Thymus (tissue), 11 donors: ENCODE measurements around the gene CD47. TPM values are rescaled to one million over a fixed set of nuclear protein-coding genes. Genes with fewer than 3 reads are reported as not detected.

Source experiments
- DNase-seq, 9 donors: peaks; one replicate each; pipeline ENCODE4 v3.0.0-alpha.2; 2013; ENCODE audit warnings: low spot score in 9 of 9, low read depth in 6 of 9, missing footprints in 1 of 9
- H3K27ac ChIP-seq, 2 donors: one replicate each; pipeline ENCODE4 v1.5.1; 2013; ENCODE audit warnings: control low read depth in 1 of 2, low read depth in 1 of 2, low read length in 1 of 2, mild to moderate bottlenecking in 1 of 2, moderate library complexity in 1 of 2
- H3K27me3 ChIP-seq, 2 donors: one replicate each; pipeline ENCODE4 v1.5.1; 2013; ENCODE audit warnings: low read length in 1 of 2; ENCODE audit not compliant: control insufficient read depth in 2 of 2, insufficient read depth in 1 of 2
- H3K36me3 ChIP-seq, 2 donors: one replicate each; pipeline ENCODE4 v1.5.1; 2013; ENCODE audit warnings: low read length in 1 of 2, mild to moderate bottlenecking in 1 of 2, moderate library complexity in 1 of 2; ENCODE audit not compliant: control insufficient read depth in 2 of 2, insufficient read depth in 2 of 2
- H3K4me1 ChIP-seq, 2 donors: one replicate each; pipeline ENCODE4 v1.5.1; 2013; ENCODE audit warnings: low read length in 2 of 2; ENCODE audit not compliant: control insufficient read depth in 2 of 2, insufficient read depth in 2 of 2
- H3K4me3 ChIP-seq, 2 donors: one replicate each; pipeline ENCODE4 v1.5.1; 2013; ENCODE audit warnings: low read length in 2 of 2, control low read depth in 1 of 2, mild to moderate bottlenecking in 1 of 2
- H3K9me3 ChIP-seq, 2 donors: one replicate each; pipeline ENCODE4 v1.5.1; 2013; ENCODE audit warnings: low read length in 1 of 2, mild to moderate bottlenecking in 1 of 2; ENCODE audit not compliant: control insufficient read depth in 2 of 2, insufficient read depth in 1 of 2
- WGBS: extraction: QIAGEN DNeasy Blood & Tissue Kit; methylation state at CpG from one replicate; pipeline ENCODE4 v1.1.7; 2013; 5-methylcytosine and 5-hydroxymethylcytosine counted together
- polyA plus RNA-seq: library from polyadenylated mRNA; stranded (reverse); fragments of 200-250 nt; gene quantifications from one replicate; pipeline ENCODE4 v1.2.3, GENCODE V29; 2013
- total RNA-seq: library from RNA; stranded (reverse); fragments of 120-200 nt; gene quantifications from one replicate; pipeline ENCODE4 v1.2.4, GENCODE V29; 2013
- donor health status: healthy.

Gene CD47
- total and polyA plus RNA-seq, 2 donors = 65.8 to 103 TPM

DNA sequence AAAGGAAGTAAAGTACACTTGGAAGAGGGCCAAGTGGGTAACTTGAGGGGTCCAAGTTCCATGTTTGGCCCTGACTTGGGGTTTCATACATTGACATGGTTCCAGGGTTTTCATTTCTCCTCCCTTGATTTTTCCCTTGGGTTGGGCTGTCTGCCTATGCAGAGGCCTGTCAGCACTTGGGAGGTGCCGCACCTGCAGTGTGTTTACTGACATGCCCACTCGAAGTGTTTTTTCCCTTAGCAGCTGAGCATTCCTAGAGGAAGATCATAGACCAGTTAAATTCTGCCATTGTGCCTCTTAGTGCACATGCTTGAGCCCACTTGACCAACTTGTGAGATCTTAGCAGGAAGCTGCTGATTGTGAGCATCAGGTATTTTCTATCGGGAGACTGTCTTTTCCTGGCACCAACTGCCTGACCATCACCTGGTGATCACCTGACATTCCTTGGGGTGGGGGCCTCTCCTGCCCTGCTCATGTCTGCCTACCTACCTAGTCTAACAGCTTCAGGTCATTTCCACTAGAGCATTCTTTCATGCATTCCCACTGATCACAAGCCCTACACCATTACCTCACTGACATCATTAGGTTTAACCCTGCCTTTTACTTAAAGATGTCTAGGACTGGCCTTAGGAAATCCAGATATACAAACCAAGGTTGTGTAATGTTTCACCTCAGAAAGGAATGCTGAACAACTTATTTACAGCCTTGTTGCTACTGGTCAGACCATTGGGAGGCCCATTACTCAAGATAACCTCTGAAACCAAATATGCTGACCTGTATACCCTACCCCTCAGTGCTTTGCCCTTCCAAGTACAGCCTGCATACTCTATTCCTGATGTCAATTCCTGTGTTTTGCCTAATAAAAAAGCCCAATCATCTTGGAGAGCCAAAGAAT is 68.3 kb downstream of the CD47 start:
- Histone ChIP-seq H3K36me3 (no peaks in the 10 kb centered on the region), H3K27me3 (no peaks in the 10 kb centered on the region), H3K4me1 (no peaks in the 10 kb centered on the region), H3K9me3 (no peaks in the 10 kb centered on the region), H3K27ac (no peak overlapping the region), H3K4me3 (no peak overlapping the region)
- WGBS = 95% methylated on average over 3 of the region's 3 CpGs
- no peak for DNase-seq

GRCh38 chr3:108021533-108021932 is 69.3 kb downstream of the CD47 start:
- H3K27ac ChIP-seq = no peak overlapping the region
- H3K27me3 ChIP-seq = no peaks in the 10 kb centered on the region

DNA sequence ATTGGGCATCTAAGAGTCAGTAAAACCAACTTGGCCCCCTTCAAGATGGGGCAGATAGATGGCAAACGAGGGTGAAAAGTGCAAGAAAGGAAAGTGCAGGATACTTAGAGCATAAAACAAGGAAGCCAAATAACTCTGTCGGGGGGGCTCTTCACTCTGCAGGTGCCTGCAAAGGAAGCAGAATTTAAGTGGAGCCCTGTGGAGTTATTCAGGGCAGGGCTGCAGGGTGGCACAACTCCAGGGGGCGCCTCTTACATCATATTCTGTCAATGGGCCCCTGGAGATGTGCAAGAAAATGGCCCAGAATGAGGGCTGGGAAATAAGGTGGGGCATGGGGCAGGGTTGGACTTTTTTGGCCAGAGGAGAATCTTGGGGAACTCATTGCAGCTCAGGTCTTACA is 69.7 kb downstream of the CD47 start:
- no peak for DNase-seq
- Histone ChIP-seq H3K9me3 (no peaks in the 10 kb centered on the region), H3K4me1 (no peaks in the 10 kb centered on the region), H3K4me3 (no peak overlapping the region), H3K27me3 (no peaks in the 10 kb centered on the region), H3K36me3 (no peaks in the 10 kb centered on the region), H3K27ac (no peak overlapping the region)
- WGBS = 90% methylated on average over 3 of the region's 3 CpGs

More at GRCh38 chr3:108021533-108021932, 69.3 kb downstream of the CD47 start:
- Histone ChIP-seq H3K36me3 (no peaks in the 10 kb centered on the region), H3K9me3 (no peaks in the 10 kb centered on the region), H3K4me1 (no peaks in the 10 kb centered on the region), H3K4me3 (no peak overlapping the region)
- 73% methylated on average over 2 of the region's 2 CpGs for WGBS
- no peak for DNase-seq

- Histone ChIP-seq H3K27ac (no peak overlapping the region), H3K36me3 (no peaks in the 10 kb centered on the region), H3K9me3 (no peaks in the 10 kb centered on the region), H3K4me1 (no peaks in the 10 kb centered on the region), H3K4me3 (no peak overlapping the region), H3K27me3 (no peaks in the 10 kb centered on the region)
- DNase-seq = no peak
- 41% methylated on average over 8 of the region's 8 CpGs for WGBS
Observed at GRCh38 chr3:108018552-108018951, 72.3 kb downstream of the CD47 start.

DNA sequence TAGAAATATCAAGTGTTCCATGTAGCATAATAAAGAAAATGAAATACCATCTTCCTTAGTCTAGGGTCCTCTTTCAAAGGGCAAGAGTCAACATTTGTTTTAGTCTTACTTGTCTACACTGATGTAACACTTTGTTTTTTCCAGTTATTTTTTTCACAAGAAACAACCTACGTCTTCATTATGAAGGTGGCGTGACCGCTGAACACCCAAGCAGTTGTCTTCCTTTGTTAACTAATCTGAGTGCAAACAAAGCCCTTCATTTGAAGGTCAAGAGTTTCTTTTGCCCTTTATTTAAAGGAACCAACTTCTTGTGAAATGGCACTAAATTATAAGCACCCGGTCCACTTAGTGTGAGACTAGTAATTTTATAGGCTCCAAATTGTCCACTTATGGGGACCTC is 73.2 kb downstream of the CD47 start:
- WGBS = 86% methylated on average over 4 of the region's 4 CpGs
- no peaks in the 10 kb centered on the region for H3K9me3 ChIP-seq
- DNase-seq = no peak
- H3K27me3 ChIP-seq = no peaks in the 10 kb centered on the region
- no peaks in the 10 kb centered on the region for H3K4me1 ChIP-seq
- no peaks in the 10 kb centered on the region for H3K36me3 ChIP-seq
- no peak overlapping the region for H3K27ac ChIP-seq
- H3K4me3 ChIP-seq = no peak overlapping the region

- Histone ChIP-seq H3K27me3 (no peaks in the 10 kb centered on the region), H3K4me1 (no peaks in the 10 kb centered on the region), H3K36me3 (no peaks in the 10 kb centered on the region), H3K27ac (no peak overlapping the region), H3K9me3 (no peaks in the 10 kb centered on the region), H3K4me3 (no peak overlapping the region)
- 100% methylated on average over 2 of the region's 2 CpGs for WGBS
- no peak for DNase-seq
Observed at GRCh38 chr3:108014943-108015342, 75.9 kb downstream of the CD47 start.

GRCh38 chr3:108013141-108014055 is 77.4 kb downstream of the CD47 start:
- no peaks in the 10 kb centered on the region for H3K36me3 ChIP-seq
- peaks cover 0 to 5% of the 10 kb centered on the region in 2 donors for H3K4me1 ChIP-seq
- 98% methylated on average over 8 of the region's 8 CpGs for WGBS
- no peaks in the 10 kb centered on the region for H3K9me3 ChIP-seq
- no peak overlapping the region for H3K4me3 ChIP-seq
- no peak overlapping the region for H3K27ac ChIP-seq
- no peak for DNase-seq
- H3K27me3 ChIP-seq = no peaks in the 10 kb centered on the region

DNA sequence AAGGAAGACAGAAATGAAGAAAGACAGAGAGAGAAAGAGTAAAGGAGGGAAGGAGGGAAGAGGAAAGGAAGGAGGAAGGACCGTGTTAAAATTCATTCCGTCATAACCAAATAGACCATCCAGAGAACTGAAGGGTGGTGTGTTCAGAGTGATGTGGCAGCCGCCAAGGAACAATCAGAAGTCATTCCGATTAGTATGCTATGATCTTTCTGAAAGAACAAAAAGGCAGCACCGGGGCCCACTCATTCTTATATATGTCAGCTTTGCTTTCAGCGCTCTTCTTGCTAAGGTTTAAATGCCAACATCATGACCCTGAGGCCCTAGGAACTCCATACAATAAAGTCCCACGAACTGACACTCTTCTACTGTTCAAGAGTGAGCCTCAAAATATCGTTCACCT is 78.5 kb downstream of the CD47 start:
- Histone ChIP-seq H3K27me3 (no peaks in the 10 kb centered on the region), H3K9me3 (no peaks in the 10 kb centered on the region), H3K36me3 (no peaks in the 10 kb centered on the region), H3K4me1 (peaks cover 0 to 8% of the 10 kb centered on the region in 2 donors), H3K4me3 (no peak overlapping the region), H3K27ac (no peak overlapping the region)
- DNase-seq = no peak
- WGBS = 98% methylated on average over 8 of the region's 8 CpGs

DNA sequence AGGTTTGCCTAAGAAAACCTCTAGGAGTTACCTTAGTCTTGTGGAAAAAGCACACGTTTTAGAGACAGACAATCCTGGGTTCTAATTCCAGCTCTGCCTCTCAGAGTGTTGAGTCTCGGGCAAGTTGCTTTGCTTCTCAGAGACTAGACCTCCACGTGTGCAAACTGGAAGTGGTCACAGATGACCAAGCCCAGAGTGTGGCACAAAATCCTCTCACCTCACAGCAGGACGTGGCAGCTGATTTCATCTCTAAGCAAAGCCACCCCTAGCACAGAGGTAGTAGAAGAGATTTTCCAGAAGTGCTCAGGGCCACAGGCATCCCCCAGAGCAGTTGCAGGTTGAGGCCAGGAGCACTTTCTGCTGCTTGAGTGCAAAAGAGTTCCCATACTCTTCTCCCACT is 79.2 kb downstream of the CD47 start:
- no peak for DNase-seq
- H3K4me1 ChIP-seq = peaks cover 0 to 8% of the 10 kb centered on the region in 2 donors
- no peaks in the 10 kb centered on the region for H3K9me3 ChIP-seq
- WGBS = 95% methylated on average over 4 of the region's 4 CpGs
- H3K4me3 ChIP-seq = no peak overlapping the region
- no peak overlapping the region for H3K27ac ChIP-seq
- H3K27me3 ChIP-seq = no peaks in the 10 kb centered on the region
- no peaks in the 10 kb centered on the region for H3K36me3 ChIP-seq
